ENCODE measurements around the gene ARL15. TPM values are rescaled to one million over a fixed set of nuclear protein-coding genes. Genes with fewer than 3 reads are reported as not detected.
"Not testable (repeated sequence)": the region's sequence is repeated elsewhere in the genome, so short reads cannot be mapped to it uniquely, and the experiment has no call there.

The ARL15 gene
- total and polyA plus RNA-seq, 7 experiments from 2014 or later, result 9.6 to 17.1 (median 13.6) TPM

- ChIA-PET CTCF (no interaction called here), POLR2A (no interaction called here)
- H3K27ac Mint-ChIP-seq, result no peak overlapping the region
- H3K9me3 ChIP-seq (ENCODE audit: control insufficient read depth in 2 of 3, low read length in 3 of 3), result no peaks in the 10 kb centered on the region
- intact Hi-C loops (cut with micrococcal nuclease), result no loop called here
- DNase-seq (no peak), ATAC-seq (no peak)
- no peaks in the 10 kb centered on the region for H3K27me3 ChIP-seq (ENCODE audit: control insufficient read depth in 2 of 2, insufficient read depth in 2 of 2, low read length in 2 of 2)
- H3K4me3 ChIP-seq (ENCODE audit: low read length), result no peak overlapping the region
- H3K4me1 ChIP-seq (ENCODE audit: control insufficient read depth in 2 of 2, insufficient read depth in 2 of 2, low read length in 2 of 2), result no peaks in the 10 kb centered on the region
- no peak overlapping the region for H3K4me3 Mint-ChIP-seq
- no peaks in the 10 kb centered on the region for H3K27me3 Mint-ChIP-seq
- H3K36me3 Mint-ChIP-seq, result peaks cover 0 to 34% (median 28%) of the 10 kb centered on the region in 5 donors
- no peak overlapping the region for H3K27ac ChIP-seq (ENCODE audit: low read depth, low read length)
- H3K9me3 Mint-ChIP-seq, result peaks cover 0 to 4% (median 0%) of the 10 kb centered on the region in 11 donors
- H3K36me3 ChIP-seq (ENCODE audit: control insufficient read depth in 2 of 3, insufficient read depth in 3 of 3, low read length in 3 of 3), result no peaks in the 10 kb centered on the region
- H3K4me1 Mint-ChIP-seq, result peaks cover 0 to 10% (median 0%) of the 10 kb centered on the region in 7 donors
Measured at GRCh38 chr5:53994148-53994547, 316.2 kb downstream of the ARL15 start.

GRCh38 chr5:53991942-53992341 lies 318.4 kb downstream of the ARL15 start:
- ChIA-PET POLR2A (no interaction called here), CTCF (no interaction called here)
- H3K27ac ChIP-seq (ENCODE audit: low read depth, low read length), result no peak overlapping the region
- intact Hi-C loops (cut with micrococcal nuclease), result loop anchor here in 1 of 2 donors (2.0 kb wide), 1 partner anchor 513 kb away; no protein-coding TSS in a partner anchor
- no peaks in the 10 kb centered on the region for H3K9me3 ChIP-seq (ENCODE audit: control insufficient read depth in 2 of 3, low read length in 3 of 3)
- no peak overlapping the region for H3K4me3 ChIP-seq (ENCODE audit: low read length)
- Mint-ChIP-seq H3K4me1 (peaks cover 0 to 10% (median 0%) of the 10 kb centered on the region in 7 donors), H3K27ac (peak overlapping the region in 1 of 9 donors; percentile 10), H3K36me3 (peaks cover 0 to 33% (median 20%) of the 10 kb centered on the region in 5 donors), H3K9me3 (peaks cover 0 to 2% (median 0%) of the 10 kb centered on the region in 11 donors), H3K27me3 (no peaks in the 10 kb centered on the region), H3K4me3 (no peak overlapping the region)
- no peaks in the 10 kb centered on the region for H3K4me1 ChIP-seq (ENCODE audit: control insufficient read depth in 2 of 2, insufficient read depth in 2 of 2, low read length in 2 of 2)
- no peaks in the 10 kb centered on the region for H3K27me3 ChIP-seq (ENCODE audit: control insufficient read depth in 2 of 2, insufficient read depth in 2 of 2, low read length in 2 of 2)
- ATAC-seq (no peak), DNase-seq (no peak)
- no peaks in the 10 kb centered on the region for H3K36me3 ChIP-seq (ENCODE audit: control insufficient read depth in 2 of 3, insufficient read depth in 3 of 3, low read length in 3 of 3)

GRCh38 chr5:53987101-53987500 lies 323.3 kb downstream of the ARL15 start:
- no peak for ATAC-seq
- Mint-ChIP-seq H3K27ac (no peak overlapping the region), H3K36me3 (peaks cover 0 to 59% (median 52%) of the 10 kb centered on the region in 5 donors), H3K4me1 (no peaks in the 10 kb centered on the region), H3K9me3 (peaks cover 0 to 32% (median 8%) of the 10 kb centered on the region in 11 donors), H3K4me3 (no peak overlapping the region), H3K27me3 (no peaks in the 10 kb centered on the region)
- no peaks in the 10 kb centered on the region for H3K27me3 ChIP-seq (ENCODE audit: control insufficient read depth in 2 of 2, insufficient read depth in 2 of 2, low read length in 2 of 2)
- ChIA-PET POLR2A (no interaction called here), CTCF (no interaction called here)
- no peak overlapping the region for H3K4me3 ChIP-seq (ENCODE audit: low read length)
- no peaks in the 10 kb centered on the region for H3K36me3 ChIP-seq (ENCODE audit: control insufficient read depth in 2 of 3, insufficient read depth in 3 of 3, low read length in 3 of 3)
- DNase-seq, result no peak
- intact Hi-C loops (cut with micrococcal nuclease), result no loop called here
- no peaks in the 10 kb centered on the region for H3K9me3 ChIP-seq (ENCODE audit: control insufficient read depth in 2 of 3, low read length in 3 of 3)
- H3K27ac ChIP-seq (ENCODE audit: low read depth, low read length), result no peak overlapping the region
- no peaks in the 10 kb centered on the region for H3K4me1 ChIP-seq (ENCODE audit: control insufficient read depth in 2 of 2, insufficient read depth in 2 of 2, low read length in 2 of 2)

- H3K36me3 Mint-ChIP-seq, result peaks cover 0 to 63% (median 56%) of the 10 kb centered on the region in 5 donors
- H3K4me3 Mint-ChIP-seq, result no peak overlapping the region
- H3K27ac ChIP-seq (ENCODE audit: low read depth, low read length), result no peak overlapping the region
- no peak for DNase-seq
- no peaks in the 10 kb centered on the region for H3K4me1 Mint-ChIP-seq
- intact Hi-C loops (cut with micrococcal nuclease), result no loop called here
- H3K4me3 ChIP-seq (ENCODE audit: low read length), result no peak overlapping the region
- POLR2A ChIA-PET, result no interaction called here
- H3K4me1 ChIP-seq (ENCODE audit: control insufficient read depth in 2 of 2, insufficient read depth in 2 of 2, low read length in 2 of 2), result no peaks in the 10 kb centered on the region
- CTCF ChIA-PET, result no interaction called here
- ATAC-seq, result no peak
- no peak overlapping the region for H3K27ac Mint-ChIP-seq
- H3K9me3 ChIP-seq (ENCODE audit: control insufficient read depth in 2 of 3, low read length in 3 of 3), result no peaks in the 10 kb centered on the region
- H3K36me3 ChIP-seq (ENCODE audit: control insufficient read depth in 2 of 3, insufficient read depth in 3 of 3, low read length in 3 of 3), result no peaks in the 10 kb centered on the region
- H3K27me3 ChIP-seq (ENCODE audit: control insufficient read depth in 2 of 2, insufficient read depth in 2 of 2, low read length in 2 of 2), result no peaks in the 10 kb centered on the region
- peaks cover 0 to 36% (median 9%) of the 10 kb centered on the region in 11 donors for H3K9me3 Mint-ChIP-seq
- H3K27me3 Mint-ChIP-seq, result no peaks in the 10 kb centered on the region
Measured at GRCh38 chr5:53985796-53986195, 324.6 kb downstream of the ARL15 start.

GRCh38 chr5:53984971-53985370 lies 325.4 kb downstream of the ARL15 start:
- ChIA-PET POLR2A (no interaction called here), CTCF (no interaction called here)
- Histone ChIP-seq H3K4me3 (ENCODE audit: low read length) (no peak overlapping the region), H3K36me3 (ENCODE audit: control insufficient read depth in 2 of 3, insufficient read depth in 3 of 3, low read length in 3 of 3) (no peaks in the 10 kb centered on the region), H3K4me1 (ENCODE audit: control insufficient read depth in 2 of 2, insufficient read depth in 2 of 2, low read length in 2 of 2) (no peaks in the 10 kb centered on the region), H3K27me3 (ENCODE audit: control insufficient read depth in 2 of 2, insufficient read depth in 2 of 2, low read length in 2 of 2) (no peaks in the 10 kb centered on the region), H3K27ac (ENCODE audit: low read depth, low read length) (no peak overlapping the region), H3K9me3 (ENCODE audit: control insufficient read depth in 2 of 3, low read length in 3 of 3) (no peaks in the 10 kb centered on the region)
- H3K36me3 Mint-ChIP-seq, result peaks cover 0 to 69% (median 61%) of the 10 kb centered on the region in 5 donors
- DNase-seq, result no peak
- H3K9me3 Mint-ChIP-seq, result peaks cover 0 to 36% (median 9%) of the 10 kb centered on the region in 11 donors
- ATAC-seq, result no peak
- H3K27ac Mint-ChIP-seq, result no peak overlapping the region
- no peaks in the 10 kb centered on the region for H3K4me1 Mint-ChIP-seq
- H3K27me3 Mint-ChIP-seq, result no peaks in the 10 kb centered on the region
- intact Hi-C loops (cut with micrococcal nuclease), result no loop called here
- no peak overlapping the region for H3K4me3 Mint-ChIP-seq

- H3K4me1 Mint-ChIP-seq, result no peaks in the 10 kb centered on the region
- Histone ChIP-seq H3K4me3 (ENCODE audit: low read length) (no peak overlapping the region), H3K9me3 (ENCODE audit: control insufficient read depth in 2 of 3, low read length in 3 of 3) (no peaks in the 10 kb centered on the region), H3K4me1 (ENCODE audit: control insufficient read depth in 2 of 2, insufficient read depth in 2 of 2, low read length in 2 of 2) (no peaks in the 10 kb centered on the region), H3K36me3 (ENCODE audit: control insufficient read depth in 2 of 3, insufficient read depth in 3 of 3, low read length in 3 of 3) (no peaks in the 10 kb centered on the region), H3K27me3 (ENCODE audit: control insufficient read depth in 2 of 2, insufficient read depth in 2 of 2, low read length in 2 of 2) (no peaks in the 10 kb centered on the region), H3K27ac (ENCODE audit: low read depth, low read length) (no peak overlapping the region)
- ChIA-PET POLR2A (no interaction called here), CTCF (interaction anchor here (0.5 kb wide), 1 partner anchor 48 kb away, joined by 3 read pairs; no protein-coding TSS in a partner anchor)
- intact Hi-C loops (cut with micrococcal nuclease), result no loop called here
- peaks cover 0 to 36% (median 9%) of the 10 kb centered on the region in 11 donors for H3K9me3 Mint-ChIP-seq
- H3K36me3 Mint-ChIP-seq, result peaks cover 0 to 70% (median 55%) of the 10 kb centered on the region in 5 donors
- DNase-seq (no peak), ATAC-seq (no peak)
- no peaks in the 10 kb centered on the region for H3K27me3 Mint-ChIP-seq
- H3K27ac Mint-ChIP-seq, result no peak overlapping the region
- H3K4me3 Mint-ChIP-seq, result no peak overlapping the region
Measured at GRCh38 chr5:53983568-53984460, 326.6 kb downstream of the ARL15 start.

GRCh38 chr5:53982319-53982718 lies 328.1 kb downstream of the ARL15 start:
- H3K27me3 Mint-ChIP-seq; DNase-seq; H3K27me3 ChIP-seq (ENCODE audit: control insufficient read depth in 2 of 2, insufficient read depth in 2 of 2, low read length in 2 of 2); H3K27ac ChIP-seq (ENCODE audit: low read depth, low read length); H3K4me3 Mint-ChIP-seq; H3K4me1 Mint-ChIP-seq; ATAC-seq; H3K27ac Mint-ChIP-seq; H3K4me1 ChIP-seq (ENCODE audit: control insufficient read depth in 2 of 2, insufficient read depth in 2 of 2, low read length in 2 of 2); CTCF ChIA-PET; H3K36me3 ChIP-seq (ENCODE audit: control insufficient read depth in 2 of 3, insufficient read depth in 3 of 3, low read length in 3 of 3); H3K9me3 ChIP-seq (ENCODE audit: control insufficient read depth in 2 of 3, low read length in 3 of 3); POLR2A ChIA-PET; H3K4me3 ChIP-seq (ENCODE audit: low read length); intact Hi-C loops (cut with micrococcal nuclease): not testable (repeated sequence)
- H3K9me3 Mint-ChIP-seq, result peaks cover 0 to 36% (median 9%) of the 10 kb centered on the region in 11 donors
- peaks cover 0 to 70% (median 60%) of the 10 kb centered on the region in 5 donors for H3K36me3 Mint-ChIP-seq

Measured in naive thymus-derived CD4-positive, alpha-beta T cell (primary cell).